HG03196 (cell line): ENCODE data around the gene MOV10L1.

Experiments used
- ATAC-seq: cut with Tn5 transposase; IDR thresholded peaks from one replicate; pipeline ENCODE4 v1.9.1; 2021; ENCODE audit not compliant: unreplicated experiment

MOV10L1 gene

GRCh38 chr22:50058906-50059880, 30.6 kb upstream of the MOV10L1 start:
- ATAC-seq, result no peak

- no peak for ATAC-seq
Measured at GRCh38 chr22:50059881-50060262, 29.9 kb upstream of the MOV10L1 start.

- ATAC-seq, result no peak
Measured at GRCh38 chr22:50060441-50061140, 29.2 kb upstream of the MOV10L1 start.

GRCh38 chr22:50061141-50061823, 28.5 kb upstream of the MOV10L1 start:
- no peak for ATAC-seq

GRCh38 chr22:50061824-50062355, 27.9 kb upstream of the MOV10L1 start:
- ATAC-seq, result no peak

GRCh38 chr22:50062509-50063135, 27.2 kb upstream of the MOV10L1 start:
- ATAC-seq, result no peak

DNA sequence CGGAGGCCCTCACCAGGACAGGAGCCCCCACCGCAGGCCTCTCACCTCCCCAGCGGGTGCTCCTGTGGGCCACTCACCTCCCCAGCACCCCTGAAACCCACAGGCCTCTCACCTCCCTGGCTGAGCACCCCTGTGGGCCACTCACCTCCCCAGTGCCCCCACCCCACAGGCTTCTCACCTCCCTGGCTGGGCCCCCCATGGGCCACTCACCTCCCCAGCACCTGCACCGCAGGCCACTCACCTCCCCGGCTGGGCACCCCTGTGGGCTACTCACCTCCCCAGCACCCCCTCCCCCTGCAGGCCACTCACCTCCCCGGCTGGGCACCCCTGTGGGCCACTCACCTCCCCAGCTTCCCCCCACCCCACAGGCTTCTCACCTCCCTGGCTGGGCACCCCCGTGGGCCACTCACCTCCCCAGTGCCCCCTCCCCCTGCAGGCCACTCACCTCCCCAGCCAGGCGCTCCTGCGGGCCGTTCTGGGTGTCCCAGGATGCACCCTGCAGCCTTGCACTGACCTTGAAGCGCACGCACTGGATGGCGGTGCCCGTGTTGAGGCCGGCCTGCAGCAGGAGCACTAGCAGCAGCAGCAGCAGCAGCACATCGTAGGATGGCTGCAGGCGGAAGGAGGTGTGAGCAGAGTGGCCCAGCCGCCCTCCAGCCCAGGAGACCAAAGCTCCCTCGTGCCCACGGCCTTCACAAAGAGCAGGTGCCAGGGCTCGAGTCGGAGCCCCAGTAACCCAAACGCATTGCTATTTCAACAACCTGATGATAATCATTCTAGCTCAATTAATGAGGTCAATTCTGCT, 26.0 kb upstream of the MOV10L1 start:
- no peak for ATAC-seq

DNA sequence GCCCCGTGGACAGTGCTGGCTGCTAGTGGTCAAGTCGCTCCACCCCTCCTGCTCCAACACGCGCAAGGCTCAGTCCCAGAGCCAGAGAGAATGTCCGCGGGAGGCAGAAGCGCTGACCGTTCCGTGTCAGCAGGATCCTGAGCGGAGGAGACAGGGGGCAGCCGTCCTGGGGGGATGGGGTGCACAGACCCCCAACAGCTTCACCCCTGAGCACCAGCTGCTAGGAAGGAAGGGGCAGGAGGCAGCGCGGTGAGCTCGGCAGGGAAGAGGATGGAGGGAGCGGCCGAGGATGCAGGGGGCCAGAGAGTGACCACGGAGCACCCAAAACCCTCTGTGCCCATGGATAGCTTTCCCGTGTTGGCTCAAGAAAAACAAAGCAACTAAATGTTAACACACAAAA, 25.4 kb upstream of the MOV10L1 start:
- no peak for ATAC-seq

DNA sequence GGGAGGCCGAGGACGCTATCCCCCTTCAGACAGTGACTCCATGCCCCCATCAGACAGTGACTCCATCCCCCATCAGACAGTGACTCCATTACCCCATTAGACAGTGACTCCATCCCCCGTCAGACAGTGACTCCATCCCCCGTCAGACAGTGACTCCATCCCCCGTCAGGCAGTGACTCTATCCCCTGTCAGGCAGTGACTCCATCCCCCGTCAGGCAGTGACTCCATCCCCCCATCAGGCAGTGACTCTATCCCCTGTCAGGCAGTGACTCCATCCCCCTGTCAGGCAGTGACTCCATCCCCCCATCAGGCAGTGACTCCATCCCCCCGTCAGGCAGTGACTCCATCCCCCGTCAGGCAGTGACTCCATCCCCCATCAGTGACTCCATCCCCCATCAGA, 22.6 kb upstream of the MOV10L1 start:
- no peak for ATAC-seq

- no peak for ATAC-seq
Measured at GRCh38 chr22:50068096-50068495, 21.7 kb upstream of the MOV10L1 start.

GRCh38 chr22:50070366-50070765, 19.4 kb upstream of the MOV10L1 start:
- ATAC-seq, result no peak

GRCh38 chr22:50071432-50072166, 18.2 kb upstream of the MOV10L1 start:
- ATAC-seq, result no peak

DNA sequence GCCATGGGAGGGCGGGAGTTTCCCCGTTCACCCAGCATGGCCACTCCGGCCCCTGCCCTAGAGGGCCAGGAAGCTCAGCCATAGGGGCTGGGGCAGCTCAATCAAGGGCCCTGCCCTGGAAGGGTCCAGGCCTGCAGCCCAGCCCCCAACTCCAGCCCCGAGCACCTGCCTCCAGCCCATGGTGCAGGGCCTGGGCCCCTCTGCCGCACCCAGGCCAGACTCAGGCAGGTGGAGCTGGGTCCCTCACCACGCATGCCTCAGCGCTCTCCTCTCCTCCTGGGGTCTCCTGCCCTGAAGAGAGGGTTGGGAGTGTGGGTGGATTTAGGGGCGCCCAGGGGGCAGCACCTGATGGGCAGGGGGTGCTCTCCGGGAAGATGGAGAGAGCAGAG, 17.6 kb upstream of the MOV10L1 start:
- no peak for ATAC-seq

GRCh38 chr22:50072714-50073538, 16.9 kb upstream of the MOV10L1 start:
- ATAC-seq, result no peak

DNA sequence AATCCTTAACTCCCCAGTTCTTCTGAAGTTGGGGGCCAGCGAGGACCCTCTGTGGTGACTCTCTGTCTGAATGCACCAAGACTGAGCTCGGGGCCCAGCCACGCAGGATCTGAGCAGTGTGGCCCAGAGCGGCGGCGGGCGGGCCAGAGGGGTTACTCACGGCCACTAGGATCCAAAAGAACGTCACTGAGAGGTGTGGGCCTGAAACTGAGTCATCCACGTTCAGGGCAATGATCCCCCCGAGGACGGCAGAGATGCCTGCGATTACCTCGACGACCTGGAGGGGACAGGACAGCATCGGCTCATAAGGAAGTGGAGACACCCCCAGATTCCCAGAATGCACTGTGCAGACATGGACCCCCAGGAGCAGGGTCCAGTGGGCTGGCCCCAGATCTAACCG, 15.8 kb upstream of the MOV10L1 start:
- ATAC-seq, result no peak

DNA sequence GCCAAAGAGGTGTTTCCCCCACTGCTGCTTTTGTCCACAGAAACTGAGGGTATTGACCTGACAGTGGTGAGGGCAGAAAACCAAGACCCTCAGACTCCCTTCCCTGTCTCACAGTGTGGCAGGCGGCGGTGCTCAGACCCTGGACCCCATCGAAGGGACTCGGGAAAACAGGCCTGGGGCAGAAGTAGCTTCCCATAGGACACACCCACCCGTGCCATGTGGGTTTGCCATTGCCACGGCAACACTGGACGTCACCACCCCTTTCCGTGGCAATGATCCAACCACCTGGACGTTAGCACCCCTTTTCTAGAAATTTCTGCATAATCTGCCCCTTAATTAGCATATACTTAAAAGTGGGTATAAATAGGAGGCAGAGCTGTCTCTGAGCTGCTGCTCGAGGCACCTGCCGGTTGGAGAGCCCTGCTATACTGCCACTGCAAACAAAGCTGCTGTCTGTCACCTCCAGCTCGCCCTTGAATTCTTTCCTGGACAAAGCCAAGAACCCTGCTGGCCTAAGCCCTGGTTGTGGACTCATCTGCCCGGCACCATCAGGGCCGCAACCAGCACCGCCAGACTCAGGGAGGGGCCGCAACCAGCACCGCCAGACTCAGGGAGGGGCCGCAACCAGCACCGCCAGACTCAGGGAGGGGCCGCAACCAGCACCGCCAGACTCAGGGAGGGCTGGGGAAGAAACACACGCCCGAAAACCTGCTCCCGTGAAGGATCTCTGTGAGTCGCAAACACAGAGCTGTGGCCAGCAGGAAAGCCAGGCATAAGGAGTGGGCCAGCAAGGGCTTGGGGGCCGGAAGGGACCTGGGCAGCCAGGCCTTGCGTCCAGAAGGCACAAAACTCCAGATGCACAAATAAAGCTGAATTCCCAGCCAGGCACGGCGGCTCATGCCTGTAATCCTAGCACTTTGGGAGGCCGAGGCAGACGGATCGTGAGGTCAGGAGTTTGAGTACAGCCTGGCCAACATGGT, 15.0 kb upstream of the MOV10L1 start:
- ATAC-seq, result no peak
